Loucy (cell line): Measurements from ENCODE around the gene WEE1.

ENCODE experiments used
- H2AFZ ChIP-seq: fragments of 200-600 bp; sonication (generic); 2 replicates; pipeline ENCODE4 v1.6.0; 2016; ENCODE audit warnings: antibody characterized with exemption, mild to moderate bottlenecking, low read length, moderate library complexity
- H3F3A ChIP-seq: fragments of 200-600 bp; 2 replicates; pipeline ENCODE4 v1.6.0; 2016; ENCODE audit warnings: antibody characterized with exemption, low read depth, mild to moderate bottlenecking
- H3K27me3 ChIP-seq: fragments of 200-600 bp; sonication (generic); 2 replicates; pipeline ENCODE4 v1.6.1; 2014; ENCODE audit warnings: low read length, mild to moderate bottlenecking; ENCODE audit not compliant: insufficient read depth, poor library complexity, severe bottlenecking
- H3K36me3 ChIP-seq: fragments of 200-600 bp; sonication (generic); 2 replicates; pipeline ENCODE4 v1.6.1; 2016; ENCODE audit warnings: low read length; ENCODE audit not compliant: insufficient read depth
- H3K4me1 ChIP-seq: fragments of 200-600 bp; sonication (generic); 2 replicates; pipeline ENCODE4 v1.5.1; 2014; ENCODE audit warnings: low read length, mild to moderate bottlenecking; ENCODE audit not compliant: insufficient read depth, poor library complexity, severe bottlenecking
- H3K4me2 ChIP-seq: fragments of 200-600 bp; sonication (generic); 2 replicates; pipeline ENCODE4 v1.6.0; 2014; ENCODE audit warnings: antibody characterized with exemption, low read length, low read depth, mild to moderate bottlenecking; ENCODE audit not compliant: poor library complexity, severe bottlenecking
- H3K4me3 ChIP-seq: fragments of 200-600 bp; sonication (generic); 2 replicates; pipeline ENCODE4 v1.5.1; 2014; ENCODE audit warnings: low read length, mild to moderate bottlenecking, mixed read lengths; ENCODE audit not compliant: poor library complexity, severe bottlenecking
- H3K79me2 ChIP-seq: fragments of 200-600 bp; sonication (generic); 2 replicates; pipeline ENCODE4 v1.6.1; 2014; ENCODE audit warnings: low read length; ENCODE audit not compliant: insufficient read depth
- H3K9ac ChIP-seq: fragments of 200-600 bp; sonication (generic); 2 replicates; pipeline ENCODE4 v1.6.0; 2014; ENCODE audit warnings: mild to moderate bottlenecking, low read depth, low read length, moderate library complexity; ENCODE audit not compliant: poor library complexity, severe bottlenecking
- H3K9me2 ChIP-seq: fragments of 200-600 bp; sonication (generic); replicated peaks from 2 replicates; pipeline ENCODE4 v1.6.1; 2016; ENCODE audit warnings: low read depth, low read length, mixed read lengths
- H3K9me3 ChIP-seq: fragments of 200-600 bp; sonication (generic); 2 replicates; pipeline ENCODE4 v1.6.1; 2014; ENCODE audit warnings: mild to moderate bottlenecking, antibody characterized with exemption, low read length, low read depth; ENCODE audit not compliant: insufficient read depth
- H4K20me1 ChIP-seq: fragments of 200-600 bp; sonication (generic); 2 replicates; pipeline ENCODE4 v1.6.0; 2014; ENCODE audit warnings: antibody characterized with exemption, low read length, mild to moderate bottlenecking; ENCODE audit not compliant: insufficient read depth, poor library complexity, severe bottlenecking
- CTCF ChIP-seq: fragments of 200-600 bp; sonication (generic); conservative IDR thresholded peaks from 2 replicates; pipeline ENCODE4 v1.5.1; 2014; ENCODE audit warnings: mild to moderate bottlenecking, antibody characterized with exemption, low read length
- EZH2phosphoT487 ChIP-seq: fragments of 200-600 bp; IDR thresholded peaks from 2 replicates; pipeline ENCODE4 v1.6.1; 2018; ENCODE audit warnings: antibody characterized with exemption, mild to moderate bottlenecking, moderate library complexity, borderline replicate concordance

The WEE1 gene

GRCh38 chr11:9616042-9616675 lies 42.7 kb downstream of the WEE1 start:
- no peaks in the 10 kb centered on the region for H4K20me1 ChIP-seq
- no peaks in the 10 kb centered on the region for H3K36me3 ChIP-seq
- H3K9me2 ChIP-seq, result no peaks in the 10 kb centered on the region
- no peak overlapping the region for H2AFZ ChIP-seq
- no peaks in the 10 kb centered on the region for H3K79me2 ChIP-seq
- no peaks in the 10 kb centered on the region for H3K27me3 ChIP-seq
- no peak overlapping the region for H3K9ac ChIP-seq
- H3K4me2 ChIP-seq, result no peak overlapping the region
- TF ChIP-seq CTCF (no peak), EZH2phosphoT487 (no peak)
- no peaks in the 10 kb centered on the region for H3K9me3 ChIP-seq
- peaks cover 21% of the 10 kb centered on the region for H3K4me1 ChIP-seq
- H3F3A ChIP-seq, result no peaks in the 10 kb centered on the region
- no peak overlapping the region for H3K4me3 ChIP-seq

GRCh38 chr11:9616858-9617257 lies 43.4 kb downstream of the WEE1 start:
- Histone ChIP-seq H3F3A (no peaks in the 10 kb centered on the region), H4K20me1 (no peaks in the 10 kb centered on the region), H3K9ac (no peak overlapping the region), H3K9me3 (no peaks in the 10 kb centered on the region), H3K27me3 (no peaks in the 10 kb centered on the region), H3K36me3 (no peaks in the 10 kb centered on the region), H3K4me1 (peaks cover 21% of the 10 kb centered on the region), H3K4me2 (no peak overlapping the region), H2AFZ (no peak overlapping the region), H3K79me2 (no peaks in the 10 kb centered on the region), H3K9me2 (no peaks in the 10 kb centered on the region), H3K4me3 (no peak overlapping the region)
- TF ChIP-seq EZH2phosphoT487, result no peak
- TF ChIP-seq CTCF, result no peak

DNA sequence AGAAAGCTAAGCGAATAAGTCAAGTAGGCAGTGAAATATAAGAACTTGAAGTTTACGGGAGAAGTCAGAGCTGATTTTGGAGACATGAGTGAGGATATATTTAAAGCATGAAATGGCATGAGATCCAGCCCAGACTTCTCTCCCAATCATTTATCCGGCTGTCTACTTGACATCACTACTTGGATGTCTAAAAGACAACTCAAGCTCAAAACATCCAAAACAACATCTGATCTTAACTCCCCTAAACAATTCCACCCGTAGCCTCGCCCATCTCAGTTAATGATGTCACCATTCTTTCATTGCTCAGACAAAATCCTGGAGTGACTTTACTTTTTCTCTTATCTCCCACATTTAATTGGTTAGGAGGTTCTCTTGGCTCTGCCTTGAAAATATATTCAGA lies 44.5 kb downstream of the WEE1 start:
- Histone ChIP-seq H3K36me3 (no peaks in the 10 kb centered on the region), H3K4me2 (no peak overlapping the region), H4K20me1 (no peaks in the 10 kb centered on the region), H3K9me2 (no peaks in the 10 kb centered on the region), H2AFZ (no peak overlapping the region), H3K79me2 (no peaks in the 10 kb centered on the region), H3K27me3 (no peaks in the 10 kb centered on the region), H3F3A (no peaks in the 10 kb centered on the region), H3K9me3 (no peaks in the 10 kb centered on the region), H3K4me3 (no peak overlapping the region), H3K4me1 (peaks cover 17% of the 10 kb centered on the region), H3K9ac (no peak overlapping the region)
- TF ChIP-seq EZH2phosphoT487 (no peak), CTCF (no peak)
